Endodermal cell (in vitro differentiated cells): Measurements from ENCODE around the gene ANKUB1. TPM values are rescaled to one million over a fixed set of nuclear protein-coding genes. Genes with fewer than 3 reads are reported as not detected.

Experiments used
- DNase-seq: peaks from one replicate; pipeline ENCODE4 v3.0.0-alpha.2; 2017
- H3K27ac ChIP-seq: 2 replicates; pipeline ENCODE4 v1.5.1; 2013; ENCODE audit warnings: mild to moderate bottlenecking, low read depth, low read length, moderate library complexity
- H3K27me3 ChIP-seq: 2 replicates; pipeline ENCODE4 v1.6.1; 2013; ENCODE audit warnings: mild to moderate bottlenecking, low read length, moderate library complexity; ENCODE audit not compliant: insufficient read depth, control insufficient read depth, poor library complexity, severe bottlenecking
- H3K36me3 ChIP-seq: 2 replicates; pipeline ENCODE4 v1.7.0; 2013; ENCODE audit warnings: mild to moderate bottlenecking, low read length, moderate library complexity; ENCODE audit not compliant: control insufficient read depth, insufficient read depth
- H3K4me1 ChIP-seq: one replicate; pipeline ENCODE4 v1.7.0; 2013; ENCODE audit warnings: low read length; ENCODE audit not compliant: control insufficient read depth, insufficient read depth
- H3K4me3 ChIP-seq: 2 replicates; pipeline ENCODE4 v1.5.1; 2013; ENCODE audit warnings: mild to moderate bottlenecking, low read length, moderate library complexity
- H3K9ac ChIP-seq: 2 replicates; pipeline ENCODE4 v1.6.1; 2013; ENCODE audit warnings: mild to moderate bottlenecking, low read length, moderate library complexity; ENCODE audit not compliant: poor library complexity, severe bottlenecking; ENCODE audit errors: extremely low read depth
- H3K9me3 ChIP-seq: 2 replicates; pipeline ENCODE4 v1.6.1; 2013; ENCODE audit warnings: mild to moderate bottlenecking, low read length, moderate library complexity; ENCODE audit not compliant: control insufficient read depth
- H3K27ac Mint-ChIP-seq: 2 replicates; pipeline ENCODE4 v1.8.0; 2020; ENCODE audit warnings: mixed read lengths
- H3K27me3 Mint-ChIP-seq: 2 replicates; pipeline ENCODE4 v1.8.0; 2021; ENCODE audit warnings: mild to moderate bottlenecking, mixed read lengths; ENCODE audit not compliant: insufficient read depth
- H3K36me3 Mint-ChIP-seq: 2 replicates; pipeline ENCODE4 v1.8.0; 2020; ENCODE audit warnings: low read depth, mixed read lengths
- H3K4me1 Mint-ChIP-seq: 2 replicates; pipeline ENCODE4 v1.8.0; 2020; ENCODE audit warnings: mixed read lengths
- H3K4me3 Mint-ChIP-seq: 2 replicates; pipeline ENCODE4 v1.8.0; 2020; ENCODE audit warnings: mild to moderate bottlenecking, moderate library complexity, mixed read lengths
- H3K9me3 Mint-ChIP-seq: 2 replicates; pipeline ENCODE4 v1.8.0; 2020; ENCODE audit warnings: mild to moderate bottlenecking, mixed read lengths
- CTCF ChIP-seq: fragments of 200-600 bp; sonication (generic); conservative IDR thresholded peaks from 2 replicates; pipeline ENCODE4 v1.5.0; 2021; ENCODE audit warnings: antibody characterized with exemption, mild to moderate bottlenecking
- WGBS, 2 experiments: methylation state at CpG; one replicate each; pipeline versions ENCODE4 v1.1.5 to v1.1.7; 2013; ENCODE audit warnings: missing lambda C conversion rate in 2 of 2, mixed read lengths in 1 of 2; ENCODE audit not compliant: insufficient coverage in 1 of 2, insufficient read length in 1 of 2; 5-methylcytosine and 5-hydroxymethylcytosine counted together
- total RNA-seq, 2 donors: library from RNA; stranded (reverse); fragmentation: NEBNext Ultra II Directional in 1 of 2; extraction: Animal tissue kit (Norgen Biotek cat#: 25700) in 1 of 2; gene quantifications; 2 replicates in 1 of 2; 3 replicates in 1 of 2; pipeline ENCODE4 v1.2.1, GENCODE V29; 2021

ANKUB1 gene
- total RNA-seq, 2 donors from 2014 or later: not detected

GRCh38 chr3:149776170-149776569, 16.2 kb downstream of the ANKUB1 start:
- Histone ChIP-seq H3K4me3 (no peak overlapping the region), H3K9me3 (no peaks in the 10 kb centered on the region), H3K27ac (no peak overlapping the region), H3K9ac (no peak overlapping the region), H3K27me3 (no peaks in the 10 kb centered on the region), H3K4me1 (peaks cover 3% of the 10 kb centered on the region), H3K36me3 (no peaks in the 10 kb centered on the region)
- no peaks in the 10 kb centered on the region for H3K9me3 Mint-ChIP-seq
- no peak overlapping the region for H3K27ac Mint-ChIP-seq
- no peaks in the 10 kb centered on the region for H3K36me3 Mint-ChIP-seq
- WGBS, 2 experiments: 78 to 87% methylated on average over 1 of the region's 1 CpG
- peaks cover 6% of the 10 kb centered on the region for H3K4me1 Mint-ChIP-seq
- no peak for TF ChIP-seq CTCF
- no peak for DNase-seq
- no peak overlapping the region for H3K4me3 Mint-ChIP-seq
- no peaks in the 10 kb centered on the region for H3K27me3 Mint-ChIP-seq

GRCh38 chr3:149772861-149773260, 19.5 kb downstream of the ANKUB1 start:
- H3K9me3 Mint-ChIP-seq: no peaks in the 10 kb centered on the region
- no peak overlapping the region for H3K4me3 ChIP-seq
- no peaks in the 10 kb centered on the region for H3K9me3 ChIP-seq
- no peaks in the 10 kb centered on the region for H3K36me3 ChIP-seq
- H3K27ac Mint-ChIP-seq: no peak overlapping the region
- H3K27me3 Mint-ChIP-seq: no peaks in the 10 kb centered on the region
- no peak overlapping the region for H3K27ac ChIP-seq
- no peak overlapping the region for H3K4me3 Mint-ChIP-seq
- no peak for TF ChIP-seq CTCF
- H3K9ac ChIP-seq: no peak overlapping the region
- H3K27me3 ChIP-seq: no peaks in the 10 kb centered on the region
- H3K36me3 Mint-ChIP-seq: no peaks in the 10 kb centered on the region
- 78% methylated on average over 2 of the region's 2 CpGs; no CpG with 5 or more reads in 1 of the 2 experiments for WGBS, 2 experiments
- H3K4me1 Mint-ChIP-seq: peaks cover 6% of the 10 kb centered on the region
- H3K4me1 ChIP-seq: peaks cover 3% of the 10 kb centered on the region
- DNase-seq: no peak

GRCh38 chr3:149771652-149772271, 20.6 kb downstream of the ANKUB1 start:
- H3K4me1 ChIP-seq: peaks cover 3% of the 10 kb centered on the region
- TF ChIP-seq CTCF: peak; percentile 90
- H3K9me3 ChIP-seq: no peaks in the 10 kb centered on the region
- H3K27ac ChIP-seq: no peak overlapping the region
- Mint-ChIP-seq H3K4me1 (peaks cover 4% of the 10 kb centered on the region), H3K4me3 (no peak overlapping the region), H3K27me3 (no peaks in the 10 kb centered on the region), H3K9me3 (no peaks in the 10 kb centered on the region), H3K36me3 (no peaks in the 10 kb centered on the region), H3K27ac (no peak overlapping the region)
- DNase-seq: peak; percentile 88
- H3K4me3 ChIP-seq: no peak overlapping the region
- no peaks in the 10 kb centered on the region for H3K36me3 ChIP-seq
- H3K9ac ChIP-seq: no peak overlapping the region
- 63 to 74% methylated on average over 6 to 8 of the region's 8 CpGs for WGBS, 2 experiments
- H3K27me3 ChIP-seq: no peaks in the 10 kb centered on the region
